ENCODE data around the gene GNG13. TPM values are rescaled to one million over a fixed set of nuclear protein-coding genes. Genes with fewer than 3 reads are reported as not detected.

Gene GNG13
- total RNA-seq, 1 donor from 2014 or later, result not detected

GRCh38 chr16:815861-816260 lies 15.3 kb upstream of the GNG13 start:
- Histone ChIP-seq H3K27ac (no peak overlapping the region), H4K20me1 (ENCODE audit: low read depth) (no peaks in the 10 kb centered on the region), H3F3A (ENCODE audit: low read depth) (peaks cover 18% of the 10 kb centered on the region), H3K4me3 (no peak overlapping the region), H3K27me3 (peaks cover 40% of the 10 kb centered on the region), H3K9me3 (ENCODE audit: low read depth) (no peaks in the 10 kb centered on the region), H2AFZ (replicated peaks) (no peak overlapping the region), H3K36me3 (no peaks in the 10 kb centered on the region), H3K4me1 (peaks cover 10% of the 10 kb centered on the region), H3K79me2 (ENCODE audit: low read depth) (no peaks in the 10 kb centered on the region), H3K4me2 (no peak overlapping the region), H3K9ac (no peak overlapping the region)
- H3K27ac Mint-ChIP-seq, result no peak overlapping the region
- no peaks in the 10 kb centered on the region for H3K9me3 Mint-ChIP-seq
- peaks cover 6% of the 10 kb centered on the region for H3K4me1 Mint-ChIP-seq
- H3K27me3 Mint-ChIP-seq (ENCODE audit: insufficient read depth, low read depth), result peaks cover 14% of the 10 kb centered on the region
- no peak for DNase-seq (ENCODE audit: low spot score)
- TF ChIP-seq EZH2phosphoT487 (IDR thresholded peaks at IDR 0.05) (no peak), EZH2 (IDR thresholded peaks at IDR 0.05) (no peak)
- peak overlapping the region; percentile 33 for H3K4me3 Mint-ChIP-seq
- H3K36me3 Mint-ChIP-seq, result no peaks in the 10 kb centered on the region

DNA sequence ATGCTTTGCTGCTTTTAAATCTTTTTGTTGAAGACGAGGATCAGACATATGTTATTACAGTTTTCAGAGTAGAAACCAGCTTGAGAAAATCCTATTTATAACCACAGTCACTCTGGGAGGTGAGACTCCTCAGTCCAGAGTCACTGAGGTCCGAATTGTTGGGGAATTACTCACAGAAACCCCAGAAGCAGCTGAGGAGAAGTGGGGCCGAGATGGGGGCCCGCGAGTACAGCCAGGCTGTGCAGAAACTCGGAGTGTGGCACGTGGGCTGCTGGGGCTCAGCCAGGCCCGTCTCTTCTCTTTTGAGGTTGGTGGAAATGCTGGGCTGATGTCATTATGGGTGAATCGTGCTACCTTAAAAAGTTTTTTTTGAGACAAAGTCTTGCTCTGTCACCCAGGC lies 14.4 kb upstream of the GNG13 start:
- Histone ChIP-seq H4K20me1 (ENCODE audit: low read depth) (no peaks in the 10 kb centered on the region), H3K4me1 (peaks cover 6% of the 10 kb centered on the region), H3F3A (ENCODE audit: low read depth) (peaks cover 11% of the 10 kb centered on the region), H3K9me3 (ENCODE audit: low read depth) (no peaks in the 10 kb centered on the region), H3K9ac (no peak overlapping the region), H3K79me2 (ENCODE audit: low read depth) (no peaks in the 10 kb centered on the region), H3K4me3 (no peak overlapping the region), H3K27ac (no peak overlapping the region), H2AFZ (replicated peaks) (no peak overlapping the region), H3K36me3 (no peaks in the 10 kb centered on the region), H3K27me3 (peaks cover 36% of the 10 kb centered on the region), H3K4me2 (no peak overlapping the region)
- Mint-ChIP-seq H3K4me3 (no peak overlapping the region), H3K9me3 (no peaks in the 10 kb centered on the region), H3K27ac (peak overlapping the region; percentile 63), H3K36me3 (no peaks in the 10 kb centered on the region), H3K4me1 (peaks cover 2% of the 10 kb centered on the region), H3K27me3 (ENCODE audit: insufficient read depth, low read depth) (peaks cover 21% of the 10 kb centered on the region)
- no peak for DNase-seq (ENCODE audit: low spot score)
- no peak for TF ChIP-seq CTCF (IDR thresholded peaks at IDR 0.05)

GRCh38 chr16:813916-814412 lies 13.4 kb upstream of the GNG13 start:
- Histone ChIP-seq H3K79me2 (ENCODE audit: low read depth) (peaks cover under 1% of the 10 kb centered on the region), H3K36me3 (no peaks in the 10 kb centered on the region), H4K20me1 (ENCODE audit: low read depth) (no peaks in the 10 kb centered on the region), H3K4me3 (peak overlapping the region; percentile 44), H3K27ac (no peak overlapping the region), H3K27me3 (peaks cover 32% of the 10 kb centered on the region), H3K9ac (no peak overlapping the region), H3K9me3 (ENCODE audit: low read depth) (no peaks in the 10 kb centered on the region), H3K4me2 (peak overlapping the region; percentile 80), H3F3A (ENCODE audit: low read depth) (peaks cover 11% of the 10 kb centered on the region), H2AFZ (replicated peaks) (no peak overlapping the region), H3K4me1 (peaks cover 6% of the 10 kb centered on the region)
- no peak for DNase-seq (ENCODE audit: low spot score)
- Mint-ChIP-seq H3K36me3 (peaks cover 4% of the 10 kb centered on the region), H3K27me3 (ENCODE audit: insufficient read depth, low read depth) (peaks cover 21% of the 10 kb centered on the region), H3K4me1 (peaks cover 6% of the 10 kb centered on the region), H3K4me3 (no peak overlapping the region), H3K27ac (no peak overlapping the region), H3K9me3 (peaks cover 5% of the 10 kb centered on the region)
- TF ChIP-seq CTCF (IDR thresholded peaks at IDR 0.05), result no peak
- no peak for TF ChIP-seq EZH2 (IDR thresholded peaks at IDR 0.05)
- TF ChIP-seq EZH2phosphoT487 (IDR thresholded peaks at IDR 0.05), result no peak

DNA sequence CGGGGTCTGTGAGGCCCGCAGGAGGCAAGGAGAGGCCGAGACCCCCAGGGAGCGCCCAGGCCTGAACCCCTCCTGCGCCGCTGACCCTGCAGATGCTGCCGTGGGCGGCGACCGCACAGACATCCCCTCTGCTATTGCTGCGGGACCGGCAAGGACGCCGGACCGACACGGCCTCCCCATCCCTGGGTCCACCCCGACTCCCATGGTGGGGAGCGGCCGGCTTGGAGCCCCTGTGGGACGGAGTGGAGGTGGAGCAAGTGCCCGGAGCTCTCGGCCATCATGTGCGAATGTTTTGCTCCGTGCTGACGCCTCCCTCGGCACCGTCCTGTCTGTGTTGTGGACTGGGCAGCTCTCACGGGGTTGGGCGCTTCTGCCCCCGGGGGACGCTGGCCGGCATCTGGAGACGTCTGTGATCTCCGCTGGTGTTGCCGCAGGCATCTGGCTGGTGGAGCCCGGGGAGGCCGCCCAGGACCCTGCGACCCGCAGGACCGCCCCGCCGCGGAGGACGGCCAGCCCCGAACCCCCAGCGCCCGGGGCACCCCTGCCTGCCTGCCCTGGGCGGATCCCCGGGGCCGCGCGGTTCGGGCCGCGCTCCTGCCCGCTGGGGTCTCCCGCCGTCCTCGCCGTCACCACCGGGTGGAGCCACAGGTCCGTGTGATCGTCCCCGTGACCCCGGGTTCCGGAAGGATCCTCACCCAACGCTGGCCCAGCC lies 12.8 kb upstream of the GNG13 start:
- H3K79me2 ChIP-seq (ENCODE audit: low read depth), result peaks cover 7% of the 10 kb centered on the region
- peaks cover 6% of the 10 kb centered on the region for H3K4me1 Mint-ChIP-seq
- H3K9ac ChIP-seq, result no peak overlapping the region
- no peaks in the 10 kb centered on the region for H3K36me3 ChIP-seq
- H3K27me3 Mint-ChIP-seq (ENCODE audit: insufficient read depth, low read depth), result peaks cover 21% of the 10 kb centered on the region
- no peaks in the 10 kb centered on the region for H4K20me1 ChIP-seq (ENCODE audit: low read depth)
- peaks cover 11% of the 10 kb centered on the region for H3F3A ChIP-seq (ENCODE audit: low read depth)
- no peak for TF ChIP-seq EZH2phosphoT487 (IDR thresholded peaks at IDR 0.05)
- TF ChIP-seq CTCF (IDR thresholded peaks at IDR 0.05), result peak; percentile 88
- TF ChIP-seq EZH2 (IDR thresholded peaks at IDR 0.05), result peak; percentile 42
- peak overlapping the region; percentile 44 for H3K4me3 ChIP-seq
- H3K27ac ChIP-seq, result no peak overlapping the region
- peaks cover 6% of the 10 kb centered on the region for H3K4me1 ChIP-seq
- peaks cover 31% of the 10 kb centered on the region for H3K27me3 ChIP-seq
- no peaks in the 10 kb centered on the region for H3K9me3 ChIP-seq (ENCODE audit: low read depth)
- peak; percentile 86 for DNase-seq (ENCODE audit: low spot score)
- H3K27ac Mint-ChIP-seq, result no peak overlapping the region
- peaks cover 5% of the 10 kb centered on the region for H3K9me3 Mint-ChIP-seq
- peak overlapping the region; percentile 58 for H3K4me3 Mint-ChIP-seq
- H3K36me3 Mint-ChIP-seq, result peaks cover 4% of the 10 kb centered on the region
- peak overlapping the region; percentile 1 for H2AFZ ChIP-seq (replicated peaks)
- H3K4me2 ChIP-seq, result peak overlapping the region; percentile 80
